Chondrocyte (in vitro differentiated cells): Measurements from ENCODE around the gene MACC1. TPM values are rescaled to one million over a fixed set of nuclear protein-coding genes. Genes with fewer than 3 reads are reported as not detected.

Experiments used
- DNase-seq: peaks from one replicate; pipeline ENCODE4 v3.0.0; 2021; ENCODE audit warnings: mixed read lengths, low spot score
- H3K27ac Mint-ChIP-seq: one replicate; pipeline ENCODE4 v1.8.0; 2021; ENCODE audit warnings: mild to moderate bottlenecking, moderate library complexity, mixed read lengths; ENCODE audit not compliant: unreplicated experiment
- H3K27me3 Mint-ChIP-seq: 2 replicates; pipeline ENCODE4 v1.8.0; 2021; ENCODE audit warnings: low read depth, mixed read lengths
- H3K36me3 Mint-ChIP-seq: 2 replicates; pipeline ENCODE4 v1.8.0; 2021; ENCODE audit warnings: low read depth, mixed read lengths
- H3K4me1 Mint-ChIP-seq: 2 replicates; pipeline ENCODE4 v1.8.0; 2021; ENCODE audit warnings: low read depth, mild to moderate bottlenecking, mixed read lengths
- H3K4me3 Mint-ChIP-seq: one replicate; pipeline ENCODE4 v1.8.0; 2021; ENCODE audit warnings: mild to moderate bottlenecking, moderate library complexity, mixed read lengths; ENCODE audit not compliant: unreplicated experiment
- H3K9me3 Mint-ChIP-seq: 2 replicates; pipeline ENCODE4 v1.8.0; 2021; ENCODE audit warnings: low read depth, mixed read lengths
- CTCF ChIP-seq: fragments of 200-600 bp; sonication (generic); IDR thresholded peaks from 2 replicates; pipeline ENCODE4 v1.5.0; 2021; ENCODE audit warnings: antibody characterized with exemption, mild to moderate bottlenecking, moderate library complexity
- total RNA-seq: library from RNA; stranded (reverse); gene quantifications from 3 replicates; pipeline ENCODE4 v1.2.1, GENCODE V29; 2021

Gene MACC1
- total RNA-seq, 1 donor from 2014 or later = not detected

DNA sequence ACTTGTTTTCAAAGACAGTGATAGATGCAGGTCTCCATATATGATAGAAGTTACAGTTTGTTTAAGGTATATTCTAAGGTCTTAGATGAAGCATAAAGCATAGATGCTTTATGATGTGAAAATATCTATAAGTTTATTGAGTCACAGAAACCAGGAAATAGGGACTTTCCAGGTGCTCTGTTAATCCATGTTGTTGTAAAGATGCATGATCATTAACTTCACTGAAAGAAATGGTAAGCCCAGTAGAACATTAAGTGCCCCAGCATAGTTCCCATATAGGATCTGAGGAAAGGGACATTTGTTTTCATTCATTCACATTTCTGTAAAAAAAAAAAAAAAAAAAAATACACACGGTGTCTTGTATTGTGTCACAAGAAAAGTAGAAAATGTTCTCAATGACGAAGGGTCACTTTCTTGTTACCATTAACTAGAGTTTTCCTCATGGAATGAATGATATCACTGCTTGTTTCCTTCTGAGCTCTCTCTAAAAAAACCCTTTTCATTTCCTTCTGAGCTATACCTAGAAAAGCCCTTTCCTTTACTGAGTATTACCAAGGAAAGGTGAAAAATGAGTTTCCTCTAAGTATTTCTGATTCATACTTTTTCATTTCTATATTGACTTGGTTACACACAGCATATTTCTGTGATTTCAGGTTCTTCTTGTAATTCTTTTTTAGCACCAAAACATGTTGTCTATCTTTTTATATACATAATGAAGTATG is 105.2 kb downstream of the MACC1 start:
- TF ChIP-seq CTCF = no peak
- Mint-ChIP-seq H3K27me3 (peaks cover 10% of the 10 kb centered on the region), H3K36me3 (no peaks in the 10 kb centered on the region)

DNA sequence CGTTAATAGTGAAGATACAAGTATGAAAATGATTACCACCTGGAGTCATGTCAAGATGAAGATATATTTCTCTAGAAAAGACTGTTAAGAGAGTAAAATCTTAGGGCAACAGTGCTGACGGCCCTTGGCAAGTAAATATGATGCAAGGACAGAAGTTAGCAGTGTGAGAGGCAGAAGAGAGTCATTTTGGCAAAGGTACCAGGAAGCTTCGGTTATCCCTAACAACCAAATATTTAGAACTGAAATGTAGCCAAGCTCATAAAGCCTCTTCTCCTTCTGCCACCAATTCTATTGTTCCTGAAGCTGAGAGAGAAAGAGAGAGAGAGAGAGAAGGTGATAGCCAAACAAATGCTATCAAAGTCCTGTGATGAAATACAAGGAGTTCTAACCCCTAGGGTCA is 109.6 kb downstream of the MACC1 start:
- DNase-seq = no peak
- no peaks in the 10 kb centered on the region for H3K9me3 Mint-ChIP-seq
- peaks cover 12% of the 10 kb centered on the region for H3K27me3 Mint-ChIP-seq
- no peak for TF ChIP-seq CTCF
- no peaks in the 10 kb centered on the region for H3K36me3 Mint-ChIP-seq
- no peaks in the 10 kb centered on the region for H3K4me1 Mint-ChIP-seq
- no peak overlapping the region for H3K27ac Mint-ChIP-seq
- H3K4me3 Mint-ChIP-seq = no peak overlapping the region

More for the DNA sequence above, 105.2 kb downstream of the MACC1 start:
- Mint-ChIP-seq H3K4me1 (no peaks in the 10 kb centered on the region), H3K4me3 (no peak overlapping the region), H3K9me3 (no peaks in the 10 kb centered on the region), H3K27ac (no peak overlapping the region)
- no peak for DNase-seq

GRCh38 chr7:20104696-20105095 is 112.5 kb downstream of the MACC1 start:
- Mint-ChIP-seq H3K36me3 (no peaks in the 10 kb centered on the region), H3K4me3 (no peak overlapping the region), H3K27ac (no peak overlapping the region), H3K4me1 (no peaks in the 10 kb centered on the region), H3K27me3 (peaks cover 12% of the 10 kb centered on the region), H3K9me3 (no peaks in the 10 kb centered on the region)
- TF ChIP-seq CTCF = no peak
- DNase-seq = no peak

- peaks cover 8% of the 10 kb centered on the region for H3K27me3 Mint-ChIP-seq
- H3K4me1 Mint-ChIP-seq = peaks cover 5% of the 10 kb centered on the region
- DNase-seq = no peak
- no peak for TF ChIP-seq CTCF
- no peak overlapping the region for H3K4me3 Mint-ChIP-seq
- no peaks in the 10 kb centered on the region for H3K36me3 Mint-ChIP-seq
- no peak overlapping the region for H3K27ac Mint-ChIP-seq
- H3K9me3 Mint-ChIP-seq = no peaks in the 10 kb centered on the region
Measured at GRCh38 chr7:20102982-20103381, 114.2 kb downstream of the MACC1 start.

- no peak for TF ChIP-seq CTCF
Measured at GRCh38 chr7:20095862-20096261, 121.3 kb downstream of the MACC1 start.

More at GRCh38 chr7:20095862-20096261, 121.3 kb downstream of the MACC1 start:
- Mint-ChIP-seq H3K27me3 (peaks cover 7% of the 10 kb centered on the region), H3K9me3 (peaks cover 12% of the 10 kb centered on the region), H3K4me1 (peaks cover 5% of the 10 kb centered on the region), H3K27ac (no peak overlapping the region), H3K4me3 (no peak overlapping the region), H3K36me3 (peaks cover 1% of the 10 kb centered on the region)
- no peak for DNase-seq
